ENCODE data around the gene DDX28. TPM values are rescaled to one million over a fixed set of nuclear protein-coding genes. Genes with fewer than 3 reads are reported as not detected.
"Not testable (repeated sequence)": the region's sequence is repeated elsewhere in the genome, so short reads cannot be mapped to it uniquely, and the experiment has no call there.

Gene DDX28
- total RNA-seq, 3 donors from 2014 or later = 6.1 to 7.2 (median 6.8) TPM

GRCh38 chr16:68022278-68022727 is 729 bp downstream of the DDX28 start:
- Histone ChIP-seq H3K4me1 (ENCODE audit: low read depth) (peaks cover 23% of the 10 kb centered on the region), H3K36me3 (ENCODE audit: low read depth) (no peaks in the 10 kb centered on the region), H3K4me3 (peak overlapping the region; percentile 98), H3K9me3 (no peaks in the 10 kb centered on the region)
- TF ChIP-seq, protein P1, sequence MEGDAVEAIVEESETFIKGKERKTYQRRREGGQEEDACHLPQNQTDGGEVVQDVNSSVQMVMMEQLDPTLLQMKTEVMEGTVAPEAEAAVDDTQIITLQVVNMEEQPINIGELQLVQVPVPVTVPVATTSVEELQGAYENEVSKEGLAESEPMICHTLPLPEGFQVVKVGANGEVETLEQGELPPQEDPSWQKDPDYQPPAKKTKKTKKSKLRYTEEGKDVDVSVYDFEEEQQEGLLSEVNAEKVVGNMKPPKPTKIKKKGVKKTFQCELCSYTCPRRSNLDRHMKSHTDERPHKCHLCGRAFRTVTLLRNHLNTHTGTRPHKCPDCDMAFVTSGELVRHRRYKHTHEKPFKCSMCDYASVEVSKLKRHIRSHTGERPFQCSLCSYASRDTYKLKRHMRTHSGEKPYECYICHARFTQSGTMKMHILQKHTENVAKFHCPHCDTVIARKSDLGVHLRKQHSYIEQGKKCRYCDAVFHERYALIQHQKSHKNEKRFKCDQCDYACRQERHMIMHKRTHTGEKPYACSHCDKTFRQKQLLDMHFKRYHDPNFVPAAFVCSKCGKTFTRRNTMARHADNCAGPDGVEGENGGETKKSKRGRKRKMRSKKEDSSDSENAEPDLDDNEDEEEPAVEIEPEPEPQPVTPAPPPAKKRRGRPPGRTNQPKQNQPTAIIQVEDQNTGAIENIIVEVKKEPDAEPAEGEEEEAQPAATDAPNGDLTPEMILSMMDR (IDR thresholded peaks at IDR 0.05) = no peak
- DNase-seq (no peak), ATAC-seq (peak; percentile 2)
- intact Hi-C loops (cut with DNase I, micrococcal nuclease) = no loop called here

GRCh38 chr16:68021490-68021889 is 1.5 kb downstream of the DDX28 start:
- no peaks in the 10 kb centered on the region for H3K36me3 ChIP-seq (ENCODE audit: low read depth)
- intact Hi-C loops (cut with DNase I, micrococcal nuclease) = no loop called here
- H3K9me3 ChIP-seq = no peaks in the 10 kb centered on the region
- no peak overlapping the region for H3K4me3 ChIP-seq
- no peak for DNase-seq
- H3K4me1 ChIP-seq (ENCODE audit: low read depth) = peaks cover 23% of the 10 kb centered on the region
- TF ChIP-seq, protein P1 (IDR thresholded peaks at IDR 0.05) = no peak
- ATAC-seq = no peak

DNA sequence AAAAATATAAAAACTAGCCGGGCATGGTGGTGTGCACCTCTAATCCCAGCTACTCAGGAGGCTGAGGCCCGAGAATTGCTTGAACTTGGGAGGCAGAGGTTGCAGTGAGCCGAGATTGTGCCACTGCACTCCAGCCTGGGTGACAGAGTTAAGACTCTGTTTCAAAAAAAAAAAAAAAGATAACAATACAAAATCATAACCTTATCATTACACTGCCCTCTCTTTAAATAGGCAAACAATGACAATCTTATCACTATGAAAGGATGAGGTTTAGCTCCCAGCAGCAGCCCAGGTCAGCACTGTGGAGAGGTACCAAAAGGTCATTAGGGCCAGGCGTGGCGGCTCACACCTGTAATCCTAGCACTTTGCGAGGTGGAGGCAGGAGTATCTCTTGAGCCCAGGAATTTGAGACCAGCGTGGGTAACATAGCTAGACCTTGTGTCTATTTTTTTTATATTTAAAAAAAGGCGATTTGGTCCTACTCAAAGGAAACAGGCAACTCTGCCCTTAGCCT is 3.8 kb downstream of the DDX28 start:
- intact Hi-C loops (cut with DNase I, micrococcal nuclease) = no loop called here
- Histone ChIP-seq H3K4me1 (ENCODE audit: low read depth) (peaks cover 23% of the 10 kb centered on the region), H3K36me3 (ENCODE audit: low read depth) (no peaks in the 10 kb centered on the region), H3K4me3 (no peak overlapping the region), H3K9me3 (no peaks in the 10 kb centered on the region)
- TF ChIP-seq, protein P1 (IDR thresholded peaks at IDR 0.05) = no peak
- ATAC-seq (no peak), DNase-seq (no peak)

- TF ChIP-seq, protein P1 (IDR thresholded peaks at IDR 0.05) = no peak
- Histone ChIP-seq H3K9me3 (no peaks in the 10 kb centered on the region), H3K4me1 (ENCODE audit: low read depth) (no peaks in the 10 kb centered on the region), H3K36me3 (ENCODE audit: low read depth) (no peaks in the 10 kb centered on the region), H3K4me3 (no peak within 1 kb of the TSS)
- no peak for ATAC-seq
- intact Hi-C loops (cut with DNase I, micrococcal nuclease) = no loop called here
- no peak for DNase-seq
Observed at GRCh38 chr16:68015681-68016080, 7.4 kb downstream of the DDX28 start, which contains the start of gene DPEP2NB. Gene DPEP2NB, minus strand, starts transcription at chr16:68015911. Its CDS starts 141 bp downstream, at chr16:68015770.

- H3K4me1 ChIP-seq (ENCODE audit: low read depth) = no peaks in the 10 kb centered on the region
- H3K4me3 ChIP-seq = no peak overlapping the region
- H3K9me3 ChIP-seq = no peaks in the 10 kb centered on the region
- intact Hi-C loops (cut with DNase I, micrococcal nuclease) = no loop called here
- TF ChIP-seq, protein P1 (IDR thresholded peaks at IDR 0.05) = no peak
- no peaks in the 10 kb centered on the region for H3K36me3 ChIP-seq (ENCODE audit: low read depth)
- no peak for ATAC-seq
- no peak for DNase-seq
Observed at GRCh38 chr16:68013440-68013839, 9.6 kb downstream of the DDX28 start.

DNA sequence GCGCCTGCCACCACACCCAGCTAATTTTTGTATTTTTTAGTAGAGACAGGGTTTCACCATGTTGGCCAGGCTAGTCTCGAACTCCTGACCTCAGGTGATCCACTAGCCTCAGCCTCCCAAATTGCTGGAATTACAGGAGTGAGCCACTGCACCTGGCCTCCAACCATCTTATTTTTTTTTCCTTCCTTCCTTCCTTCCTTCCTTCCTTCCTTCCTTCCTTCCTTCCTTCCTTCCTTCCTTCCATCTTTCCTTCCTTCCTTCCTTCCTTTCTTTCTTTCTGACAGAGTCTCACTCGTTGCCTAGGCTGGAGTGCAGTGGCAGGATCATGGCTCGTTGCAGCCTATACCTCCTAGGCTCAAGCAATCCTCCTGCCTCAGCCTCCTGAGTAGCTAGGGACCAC is 13.2 kb downstream of the DDX28 start:
- H3K4me3 ChIP-seq; H3K36me3 ChIP-seq (ENCODE audit: low read depth); H3K4me1 ChIP-seq (ENCODE audit: low read depth); intact Hi-C loops (cut with DNase I, micrococcal nuclease); DNase-seq; H3K9me3 ChIP-seq; ATAC-seq: not testable (repeated sequence)

Data from mucosa of descending colon (tissue), 3 donors.